Stimulated activated CD4-positive, alpha-beta T cell treated with anti-CD3 and anti-CD28 coated beads, Interleukin-4, amount 100 ng/mL, for 48 hours (primary cell): ENCODE results near the gene PCYT1B.
"Not testable (repeated sequence)": the region's sequence is repeated elsewhere in the genome, so short reads cannot be mapped to it uniquely, and the experiment has no call there.

Experiments
- DNase-seq, 2 donors: peaks; one replicate each; pipeline ENCODE4 v3.0.0-alpha.2; 2020; ENCODE audit warnings: low read depth in 2 of 2

Gene PCYT1B

GRCh38 chrX:24646006-24646405 is 1.1 kb downstream of the PCYT1B start:
- no peak for DNase-seq

GRCh38 chrX:24643116-24643515 is 4.0 kb downstream of the PCYT1B start:
- DNase-seq = no peak

GRCh38 chrX:24629701-24630100 is 17.4 kb downstream of the PCYT1B start:
- DNase-seq = no peak

- DNase-seq = no peak
Observed at GRCh38 chrX:24619647-24620046, 27.5 kb downstream of the PCYT1B start.

GRCh38 chrX:24610516-24610915 is 36.6 kb downstream of the PCYT1B start:
- DNase-seq = no peak

- no peak for DNase-seq
Observed at GRCh38 chrX:24607616-24608015, 39.5 kb downstream of the PCYT1B start.

- DNase-seq = not testable (repeated sequence)
Observed at GRCh38 chrX:24605941-24606340, 41.2 kb downstream of the PCYT1B start.

- no peak for DNase-seq
Observed at GRCh38 chrX:24603191-24603590, 44.0 kb downstream of the PCYT1B start.

GRCh38 chrX:24601858-24602257 is 45.3 kb downstream of the PCYT1B start:
- no peak for DNase-seq

- DNase-seq = no peak
Observed at GRCh38 chrX:24594501-24594900, 52.6 kb downstream of the PCYT1B start.

GRCh38 chrX:24590111-24590510 is 57.0 kb downstream of the PCYT1B start:
- DNase-seq = no peak

- no peak for DNase-seq
Observed at GRCh38 chrX:24577091-24577490, 70.1 kb downstream of the PCYT1B start.

- no peak for DNase-seq
Observed at GRCh38 chrX:24575496-24575895, 71.7 kb downstream of the PCYT1B start.

- DNase-seq = no peak
Observed at GRCh38 chrX:24574743-24575142, 72.4 kb downstream of the PCYT1B start.

- no peak for DNase-seq
Observed at GRCh38 chrX:24567169-24567568, 80.0 kb downstream of the PCYT1B start.

- no peak for DNase-seq
Observed at GRCh38 chrX:24566240-24566639, 80.9 kb downstream of the PCYT1B start.

- DNase-seq = no peak
Observed at GRCh38 chrX:24563291-24564010, 83.7 kb downstream of the PCYT1B start.

GRCh38 chrX:24561121-24561520 is 86.0 kb downstream of the PCYT1B start:
- no peak for DNase-seq

GRCh38 chrX:24553011-24553410 is 94.1 kb downstream of the PCYT1B start:
- DNase-seq = no peak

- no peak for DNase-seq
Observed at GRCh38 chrX:24550166-24550565, 97.0 kb downstream of the PCYT1B start.

- no peak for DNase-seq
Observed at GRCh38 chrX:24547961-24548360, 99.2 kb downstream of the PCYT1B start.

GRCh38 chrX:24542756-24543155 is 104.4 kb downstream of the PCYT1B start:
- DNase-seq = no peak

GRCh38 chrX:24536551-24536950 is 110.6 kb downstream of the PCYT1B start:
- DNase-seq = no peak

GRCh38 chrX:24528605-24529004 is 118.5 kb downstream of the PCYT1B start:
- no peak for DNase-seq
